ENCODE results near the gene TNPO2.

Gene TNPO2

DNA sequence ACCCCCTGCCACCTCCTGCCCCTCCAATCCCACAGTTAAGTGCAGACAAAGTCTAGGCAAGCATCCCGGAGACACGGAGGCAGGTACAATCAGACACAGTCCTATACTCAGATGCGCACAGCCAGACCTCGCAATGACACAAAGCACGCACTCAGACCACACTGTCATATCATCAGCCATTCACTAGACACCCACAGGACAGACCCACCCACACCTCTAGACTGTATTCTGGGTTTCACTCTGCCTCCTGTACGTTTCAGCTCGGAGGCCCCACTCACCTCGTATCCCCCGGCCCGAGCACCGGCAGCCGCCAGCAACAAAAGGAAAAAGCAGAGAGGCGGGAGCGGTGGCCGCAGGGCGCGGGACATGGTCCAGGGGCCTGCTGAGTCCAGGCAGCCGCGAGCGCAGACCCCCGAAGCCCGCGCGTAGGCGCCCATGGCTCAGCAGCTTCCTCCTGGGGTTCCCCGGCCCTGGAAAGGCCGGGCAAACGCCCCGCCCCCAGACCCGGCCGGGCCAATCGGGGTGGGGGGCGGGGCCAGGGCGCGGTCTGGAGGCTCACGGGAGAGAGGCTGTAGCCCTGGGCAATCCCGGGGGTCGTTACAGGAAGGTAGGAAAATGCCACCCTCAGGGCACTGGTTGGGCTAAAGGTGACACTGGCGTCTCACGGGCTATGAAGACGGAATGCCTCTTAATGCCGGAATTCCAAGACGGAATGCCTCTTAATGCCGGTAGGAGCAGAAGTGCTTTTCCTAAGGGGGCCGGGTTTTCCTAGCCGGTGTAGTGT, 57.3 kb downstream of the TNPO2 start, which contains the start of the genes MAN2B1 and WDR83:
Gene MAN2B1 (minus strand): TSS at position 478 of the 784 bp plus-strand sequence. CDS start 41 bp downstream, at position 437.
Gene WDR83 (plus strand): TSS at position 543 of the 784 bp plus-strand sequence. CDS start 2,984 bp downstream, outside the sequence.
- WGBS (ENCODE audit: insufficient coverage, insufficient read length), result no CpG with 5 or more reads among the region's 46 CpGs
- Histone ChIP-seq H3K9me3 (ENCODE audit: control insufficient read depth, insufficient read depth, low read length) (no peaks in the 10 kb centered on the region), H3K27me3 (ENCODE audit: control insufficient read depth, insufficient read depth, low read length) (no peaks in the 10 kb centered on the region), H3K4me1 (ENCODE audit: control insufficient read depth, insufficient read depth, low read length) (peaks cover 4% of the 10 kb centered on the region), H3K27ac (ENCODE audit: low read length) (no peak within 1 kb of the TSS), H3K4me3 (ENCODE audit: low read length) (peak within 1 kb of the TSS; percentile 65), H3K36me3 (ENCODE audit: control insufficient read depth, insufficient read depth, low read length) (peaks cover 4% of the 10 kb centered on the region; the same call in 1 of the 2 replicates)
- no peak for DNase-seq (ENCODE audit: low read depth, low spot score)

DNA sequence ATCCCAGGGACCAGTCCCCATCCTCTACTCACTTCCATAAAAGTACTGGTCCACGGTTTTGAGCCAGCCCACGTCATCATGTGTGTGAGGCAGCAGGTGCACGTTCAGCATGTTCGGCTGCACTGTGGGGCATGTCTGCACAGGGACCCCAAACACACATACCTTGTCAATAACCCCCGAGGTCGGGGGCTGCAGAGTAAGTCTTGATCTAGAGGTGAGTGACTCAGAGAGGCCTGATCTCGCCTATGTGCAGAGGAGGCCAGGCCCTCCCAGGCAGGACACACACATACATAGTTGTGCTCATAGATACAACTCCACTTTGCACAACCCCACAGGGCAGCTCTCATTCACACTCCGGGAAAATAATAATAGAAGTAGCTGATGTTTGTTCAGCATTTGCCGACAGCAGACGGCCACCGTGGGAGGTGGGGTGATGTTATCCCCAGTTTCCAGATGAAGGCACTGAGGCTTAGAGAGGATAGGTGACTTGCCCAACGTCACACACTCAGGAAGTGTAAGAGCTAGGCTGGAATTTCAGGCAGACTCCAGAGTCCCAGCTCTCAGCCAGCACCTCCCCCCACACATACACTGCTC, 58.0 kb downstream of the TNPO2 start:
- H3K27ac ChIP-seq (ENCODE audit: low read length), result no peak overlapping the region
- H3K27me3 ChIP-seq (ENCODE audit: control insufficient read depth, insufficient read depth, low read length), result no peaks in the 10 kb centered on the region
- H3K4me1 ChIP-seq (ENCODE audit: control insufficient read depth, insufficient read depth, low read length), result peaks cover 4% of the 10 kb centered on the region
- peaks cover 9% of the 10 kb centered on the region; the same call in 1 of the 2 replicates for H3K36me3 ChIP-seq (ENCODE audit: control insufficient read depth, insufficient read depth, low read length)
- no peak for DNase-seq (ENCODE audit: low read depth, low spot score)
- WGBS (ENCODE audit: insufficient coverage, insufficient read length), result no CpG with 5 or more reads among the region's 12 CpGs
- H3K4me3 ChIP-seq (ENCODE audit: low read length), result peak overlapping the region; percentile 65; the same call in 1 of the 2 replicates
- no peaks in the 10 kb centered on the region for H3K9me3 ChIP-seq (ENCODE audit: control insufficient read depth, insufficient read depth, low read length)

DNA sequence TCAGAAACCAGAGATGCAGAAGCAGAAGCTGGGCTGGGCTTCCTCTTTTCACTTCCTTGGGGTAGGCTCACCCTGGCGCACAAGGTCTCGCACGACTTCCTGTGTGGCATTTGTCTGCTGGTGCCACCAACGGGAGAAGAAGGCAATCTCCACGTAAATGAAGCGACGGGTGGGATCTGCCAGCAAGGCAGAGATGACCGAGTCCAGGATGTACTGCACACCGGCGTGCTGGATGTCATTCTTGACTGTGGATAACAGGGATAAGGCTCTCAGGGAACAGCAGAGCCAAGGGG, 58.5 kb downstream of the TNPO2 start:
- peaks cover 3% of the 10 kb centered on the region; the same call in 1 of the 2 replicates for H3K4me1 ChIP-seq (ENCODE audit: control insufficient read depth, insufficient read depth, low read length)
- no peak overlapping the region for H3K27ac ChIP-seq (ENCODE audit: low read length)
- H3K4me3 ChIP-seq (ENCODE audit: low read length), result no peak overlapping the region
- H3K36me3 ChIP-seq (ENCODE audit: control insufficient read depth, insufficient read depth, low read length), result peaks cover 9% of the 10 kb centered on the region; the same call in 1 of the 2 replicates
- no CpG with 5 or more reads among the region's 10 CpGs for WGBS (ENCODE audit: insufficient coverage, insufficient read length)
- H3K9me3 ChIP-seq (ENCODE audit: control insufficient read depth, insufficient read depth, low read length), result no peaks in the 10 kb centered on the region
- DNase-seq (ENCODE audit: low read depth, low spot score), result no peak
- H3K27me3 ChIP-seq (ENCODE audit: control insufficient read depth, insufficient read depth, low read length), result no peaks in the 10 kb centered on the region

DNA sequence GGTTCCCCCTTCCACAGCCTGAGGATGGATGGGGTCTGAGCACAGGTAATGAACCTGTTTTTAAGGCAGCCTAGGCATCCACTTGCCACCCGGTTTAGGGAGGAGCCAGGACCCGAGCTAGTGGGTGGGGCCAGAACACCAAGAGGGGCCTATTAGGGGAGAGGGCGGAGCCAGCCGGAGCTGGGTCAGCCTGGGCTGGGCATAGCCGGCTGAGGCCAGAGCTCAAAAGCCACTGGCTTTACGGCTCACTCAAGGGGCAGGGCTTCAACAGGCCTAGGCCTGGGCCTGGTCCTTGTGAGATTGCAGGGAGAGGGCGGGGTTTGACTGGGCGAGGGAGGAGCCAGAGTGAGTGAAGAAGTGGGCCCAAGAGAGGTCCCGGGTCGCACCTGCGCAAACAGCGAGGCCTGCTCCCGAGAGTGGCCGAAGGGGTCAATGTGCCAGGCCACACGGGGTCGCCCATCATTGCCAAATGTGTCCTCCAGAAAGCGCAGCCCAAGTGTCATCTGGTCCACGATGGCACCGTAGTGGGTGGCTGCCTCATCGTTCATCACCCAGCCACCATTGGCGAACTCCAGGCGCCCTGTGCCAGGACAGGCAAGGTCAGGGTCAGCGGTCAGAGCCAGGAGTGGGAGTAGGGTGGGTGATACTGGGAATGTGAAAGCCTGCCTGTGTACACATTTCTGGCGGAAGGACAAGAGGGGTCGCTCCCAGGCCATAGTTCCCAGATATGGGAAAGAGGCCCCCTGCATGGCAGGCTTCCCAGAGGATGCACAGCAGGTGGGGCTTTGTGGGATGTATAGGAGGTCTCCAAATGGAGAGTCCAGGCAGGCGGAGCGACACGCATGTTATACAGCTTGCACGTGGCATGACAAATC, 59.1 kb downstream of the TNPO2 start:
- peak; percentile 90 for DNase-seq (ENCODE audit: low read depth, low spot score)
- no peak overlapping the region for H3K4me3 ChIP-seq (ENCODE audit: low read length)

DNA sequence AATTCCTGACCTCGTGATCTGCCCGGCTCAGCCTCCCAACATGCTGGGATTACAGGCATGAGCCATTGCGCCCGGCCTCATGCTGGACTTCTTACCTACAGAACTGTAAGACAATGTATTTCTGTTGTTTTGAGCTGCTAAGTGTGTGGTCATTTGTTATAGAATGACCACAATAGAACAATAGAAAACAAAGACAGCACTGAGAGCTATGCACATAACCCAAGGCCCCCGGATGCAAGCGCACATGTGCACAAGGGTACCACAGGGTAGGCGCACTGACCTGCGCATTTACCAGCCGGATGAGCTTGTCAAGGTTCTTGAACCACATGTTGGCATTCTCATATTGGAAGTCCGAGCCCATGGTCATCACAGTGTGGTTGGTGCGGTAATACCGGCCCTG, 62.8 kb downstream of the TNPO2 start:
- Histone ChIP-seq H3K4me3 (ENCODE audit: low read length) (no peak overlapping the region), H3K4me1 (ENCODE audit: control insufficient read depth, insufficient read depth, low read length) (peaks cover 3% of the 10 kb centered on the region; the same call in 1 of the 2 replicates), H3K27me3 (ENCODE audit: control insufficient read depth, insufficient read depth, low read length) (no peaks in the 10 kb centered on the region), H3K9me3 (ENCODE audit: control insufficient read depth, insufficient read depth, low read length) (no peaks in the 10 kb centered on the region), H3K36me3 (ENCODE audit: control insufficient read depth, insufficient read depth, low read length) (peaks cover 9% of the 10 kb centered on the region; the same call in 1 of the 2 replicates), H3K27ac (ENCODE audit: low read length) (no peak overlapping the region)
- no peak for DNase-seq (ENCODE audit: low read depth, low spot score)
- WGBS (ENCODE audit: insufficient coverage, insufficient read length), result no CpG with 5 or more reads among the region's 12 CpGs

More for the DNA sequence above, 59.1 kb downstream of the TNPO2 start:
- Histone ChIP-seq H3K27me3 (ENCODE audit: control insufficient read depth, insufficient read depth, low read length) (no peaks in the 10 kb centered on the region), H3K4me1 (ENCODE audit: control insufficient read depth, insufficient read depth, low read length) (peaks cover 3% of the 10 kb centered on the region; the same call in 1 of the 2 replicates), H3K36me3 (ENCODE audit: control insufficient read depth, insufficient read depth, low read length) (peaks cover 9% of the 10 kb centered on the region; the same call in 1 of the 2 replicates), H3K9me3 (ENCODE audit: control insufficient read depth, insufficient read depth, low read length) (no peaks in the 10 kb centered on the region), H3K27ac (ENCODE audit: low read length) (no peak overlapping the region)
- WGBS (ENCODE audit: insufficient coverage, insufficient read length), result no CpG with 5 or more reads among the region's 29 CpGs

DNA sequence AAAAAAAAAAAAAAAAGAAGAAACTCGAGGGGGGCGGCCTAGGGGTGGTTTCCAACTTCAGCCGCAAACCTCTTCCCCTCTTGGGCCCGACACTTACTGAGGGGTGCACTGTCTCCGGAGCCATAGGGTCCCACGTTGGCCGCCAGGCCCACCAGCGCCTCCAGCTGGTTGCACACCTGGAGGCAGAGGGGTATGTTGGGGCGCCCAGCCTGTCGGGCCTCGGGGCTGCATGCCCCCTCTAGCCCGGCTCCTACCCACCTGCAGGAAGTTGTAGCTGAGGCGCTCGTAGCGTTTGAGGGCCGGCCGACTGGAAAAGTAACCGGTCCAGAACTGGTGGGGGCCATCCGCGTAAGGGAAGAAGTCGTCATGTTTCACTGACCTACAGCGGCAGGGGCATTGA, 65.8 kb downstream of the TNPO2 start:
- Histone ChIP-seq H3K27ac (ENCODE audit: low read length) (no peak overlapping the region), H3K4me3 (ENCODE audit: low read length) (no peak overlapping the region), H3K4me1 (ENCODE audit: control insufficient read depth, insufficient read depth, low read length) (no peaks in the 10 kb centered on the region), H3K36me3 (ENCODE audit: control insufficient read depth, insufficient read depth, low read length) (peaks cover 8% of the 10 kb centered on the region; the same call in 1 of the 2 replicates), H3K9me3 (ENCODE audit: control insufficient read depth, insufficient read depth, low read length) (no peaks in the 10 kb centered on the region), H3K27me3 (ENCODE audit: control insufficient read depth, insufficient read depth, low read length) (no peaks in the 10 kb centered on the region)
- DNase-seq (ENCODE audit: low read depth, low spot score), result no peak
- WGBS (ENCODE audit: insufficient coverage, insufficient read length), result no CpG with 5 or more reads among the region's 22 CpGs

DNA sequence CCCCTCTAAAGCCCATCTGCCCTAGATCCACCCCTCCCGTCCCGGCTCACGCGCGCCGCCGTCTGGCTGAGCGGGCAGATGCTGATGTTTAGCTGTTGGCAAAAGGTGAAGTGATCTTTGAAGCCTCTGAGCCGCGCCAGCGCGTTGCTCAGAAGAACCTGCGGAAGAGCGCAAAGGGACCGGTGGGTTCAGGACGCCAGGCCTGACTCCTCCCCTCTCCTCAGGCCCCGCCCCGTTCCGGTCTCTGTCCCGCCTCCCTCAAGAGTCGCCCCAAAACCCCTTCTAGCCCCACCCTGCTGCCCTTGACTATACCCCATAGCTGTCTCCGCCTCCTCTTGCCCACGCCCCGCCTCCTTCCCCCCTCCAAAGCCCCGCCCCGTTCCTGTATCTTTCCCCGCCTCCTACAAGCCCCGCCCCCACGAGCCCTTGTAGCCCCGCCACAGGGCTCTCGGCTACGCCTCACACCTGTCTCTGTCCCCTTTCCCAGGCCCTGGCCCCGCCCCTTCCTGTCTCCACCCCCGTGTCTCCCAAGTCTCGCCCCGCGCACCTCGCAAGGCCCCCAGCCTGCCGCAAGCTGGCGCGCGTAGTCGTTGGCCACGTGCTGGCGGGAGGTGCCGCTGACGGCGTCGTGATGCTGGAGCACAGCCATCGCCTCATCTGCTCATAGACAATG, 66.7 kb downstream of the TNPO2 start:
- H3K27ac ChIP-seq (ENCODE audit: low read length), result no peak overlapping the region
- H3K27me3 ChIP-seq (ENCODE audit: control insufficient read depth, insufficient read depth, low read length), result no peaks in the 10 kb centered on the region
- no peaks in the 10 kb centered on the region for H3K4me1 ChIP-seq (ENCODE audit: control insufficient read depth, insufficient read depth, low read length)
- H3K9me3 ChIP-seq (ENCODE audit: control insufficient read depth, insufficient read depth, low read length), result no peaks in the 10 kb centered on the region
- DNase-seq (ENCODE audit: low read depth, low spot score), result no peak
- WGBS (ENCODE audit: insufficient coverage, insufficient read length), result no CpG with 5 or more reads among the region's 50 CpGs
- peaks cover 8% of the 10 kb centered on the region; the same call in 1 of the 2 replicates for H3K36me3 ChIP-seq (ENCODE audit: control insufficient read depth, insufficient read depth, low read length)
- no peak overlapping the region for H3K4me3 ChIP-seq (ENCODE audit: low read length)

DNA sequence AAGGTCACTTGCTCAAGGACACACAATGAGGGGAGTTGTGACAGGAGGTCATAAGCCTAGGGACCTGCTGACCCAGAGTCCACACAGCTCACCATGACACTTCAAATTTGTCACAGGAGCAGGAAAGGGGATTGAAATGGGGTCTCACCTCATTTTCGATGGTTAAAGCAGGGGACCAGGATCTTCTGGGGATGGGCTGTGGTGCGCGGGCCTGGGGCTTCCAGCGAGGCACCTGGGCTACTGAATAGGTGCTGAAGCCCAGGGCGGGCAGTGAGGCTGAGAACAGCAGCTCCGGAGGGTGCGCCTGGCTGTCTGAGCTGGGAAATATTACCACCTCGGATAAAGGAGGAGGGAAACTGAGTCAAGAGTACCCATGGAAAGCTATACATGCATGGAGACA, 68.2 kb downstream of the TNPO2 start:
- Histone ChIP-seq H3K36me3 (ENCODE audit: control insufficient read depth, insufficient read depth, low read length) (peaks cover 2% of the 10 kb centered on the region; the same call in 1 of the 2 replicates), H3K4me1 (ENCODE audit: control insufficient read depth, insufficient read depth, low read length) (no peaks in the 10 kb centered on the region), H3K4me3 (ENCODE audit: low read length) (no peak overlapping the region), H3K27me3 (ENCODE audit: control insufficient read depth, insufficient read depth, low read length) (no peaks in the 10 kb centered on the region), H3K9me3 (ENCODE audit: control insufficient read depth, insufficient read depth, low read length) (no peaks in the 10 kb centered on the region), H3K27ac (ENCODE audit: low read length) (no peak overlapping the region)
- no peak for DNase-seq (ENCODE audit: low read depth, low spot score)
- no CpG with 5 or more reads among the region's 8 CpGs for WGBS (ENCODE audit: insufficient coverage, insufficient read length)

DNA sequence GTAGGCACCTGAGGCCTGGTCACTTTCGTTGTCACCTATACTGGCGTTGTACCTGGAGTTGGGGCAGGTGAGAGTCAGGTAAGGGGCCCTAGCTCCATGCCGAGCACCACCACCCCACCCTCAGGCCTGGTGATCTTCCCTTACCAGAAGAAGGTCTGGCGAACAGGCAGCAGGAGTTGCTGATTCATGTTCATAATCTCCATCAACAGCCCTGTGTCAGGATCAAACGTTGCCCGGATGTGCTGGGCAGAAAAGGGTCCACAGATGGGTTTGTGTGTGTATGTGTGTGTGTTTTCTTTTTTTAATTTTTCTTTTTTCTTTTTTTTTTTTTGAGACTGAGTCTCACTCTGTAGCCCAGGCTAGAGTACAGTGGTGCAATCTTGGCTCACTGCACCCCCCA, 71.5 kb downstream of the TNPO2 start:
- DNase-seq (ENCODE audit: low read depth, low spot score), result no peak
- H3K36me3 ChIP-seq (ENCODE audit: control insufficient read depth, insufficient read depth, low read length), result peaks cover 2% of the 10 kb centered on the region; the same call in 1 of the 2 replicates
- no peaks in the 10 kb centered on the region for H3K27me3 ChIP-seq (ENCODE audit: control insufficient read depth, insufficient read depth, low read length)
- H3K4me3 ChIP-seq (ENCODE audit: low read length), result no peak overlapping the region
- H3K9me3 ChIP-seq (ENCODE audit: control insufficient read depth, insufficient read depth, low read length), result no peaks in the 10 kb centered on the region
- no peak overlapping the region for H3K27ac ChIP-seq (ENCODE audit: low read length)
- WGBS (ENCODE audit: insufficient coverage, insufficient read length), result no CpG with 5 or more reads among the region's 6 CpGs
- no peaks in the 10 kb centered on the region for H3K4me1 ChIP-seq (ENCODE audit: control insufficient read depth, insufficient read depth, low read length)
